ENCODE data around the gene LARGE1. TPM values are rescaled to one million over a fixed set of nuclear protein-coding genes. Genes with fewer than 3 reads are reported as not detected.

Gene LARGE1
- total RNA-seq, 6 experiments from 2014 or later: 12.2 to 28.3 (median 15.2) TPM

DNA sequence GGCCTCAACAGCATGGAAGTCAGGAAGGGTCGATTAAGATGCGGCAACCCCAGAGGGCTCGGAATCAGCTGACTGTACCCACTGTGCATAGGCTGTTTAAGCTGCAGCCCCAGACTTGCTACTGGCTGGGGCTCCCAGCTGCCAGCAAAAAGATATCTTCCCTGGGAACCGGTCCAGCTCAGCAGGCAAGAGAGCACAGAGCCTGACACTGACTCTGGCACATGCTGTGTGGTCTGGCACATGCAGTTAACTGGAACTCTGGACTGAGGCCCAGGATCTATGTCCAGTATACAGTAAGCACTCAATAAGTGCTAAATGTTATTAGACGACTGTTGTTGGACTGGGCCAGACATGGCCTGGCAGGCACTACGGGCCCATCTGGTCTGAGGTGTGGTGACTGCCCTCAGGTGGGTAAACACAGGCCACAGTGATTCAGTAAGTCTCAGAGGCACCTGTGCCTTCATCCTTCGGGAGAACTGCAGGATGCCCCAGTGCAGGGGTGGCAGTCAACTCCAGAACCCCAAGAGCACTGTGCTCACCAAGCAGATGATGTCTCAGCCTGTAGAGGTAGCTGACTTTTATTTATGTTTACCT, 87.6 kb downstream of the LARGE1 start:
- peak; percentile 72 to 87 (median 75) for ATAC-seq
- Histone ChIP-seq H3K4me1 (no peaks in the 10 kb centered on the region), H3K27me3 (no peaks in the 10 kb centered on the region), H3K4me3 (no peak overlapping the region), H3K36me3 (no peaks in the 10 kb centered on the region), H3K27ac (no peak overlapping the region), H3K9me3 (no peaks in the 10 kb centered on the region)
- TF ChIP-seq, protein P1, sequence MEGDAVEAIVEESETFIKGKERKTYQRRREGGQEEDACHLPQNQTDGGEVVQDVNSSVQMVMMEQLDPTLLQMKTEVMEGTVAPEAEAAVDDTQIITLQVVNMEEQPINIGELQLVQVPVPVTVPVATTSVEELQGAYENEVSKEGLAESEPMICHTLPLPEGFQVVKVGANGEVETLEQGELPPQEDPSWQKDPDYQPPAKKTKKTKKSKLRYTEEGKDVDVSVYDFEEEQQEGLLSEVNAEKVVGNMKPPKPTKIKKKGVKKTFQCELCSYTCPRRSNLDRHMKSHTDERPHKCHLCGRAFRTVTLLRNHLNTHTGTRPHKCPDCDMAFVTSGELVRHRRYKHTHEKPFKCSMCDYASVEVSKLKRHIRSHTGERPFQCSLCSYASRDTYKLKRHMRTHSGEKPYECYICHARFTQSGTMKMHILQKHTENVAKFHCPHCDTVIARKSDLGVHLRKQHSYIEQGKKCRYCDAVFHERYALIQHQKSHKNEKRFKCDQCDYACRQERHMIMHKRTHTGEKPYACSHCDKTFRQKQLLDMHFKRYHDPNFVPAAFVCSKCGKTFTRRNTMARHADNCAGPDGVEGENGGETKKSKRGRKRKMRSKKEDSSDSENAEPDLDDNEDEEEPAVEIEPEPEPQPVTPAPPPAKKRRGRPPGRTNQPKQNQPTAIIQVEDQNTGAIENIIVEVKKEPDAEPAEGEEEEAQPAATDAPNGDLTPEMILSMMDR (IDR thresholded peaks at IDR 0.05): no peak
- TF ChIP-seq POLR2A (IDR thresholded peaks at IDR 0.05): no peak
- intact Hi-C loops (cut with DNase I): no loop called here
- DNase-seq: peak; percentile 29 to 81 (median 61)
- WGBS (ENCODE audit: insufficient coverage, low coverage, low lambda C conversion rate, missing lambda C conversion rate): 50% methylated on average over 4 of the region's 7 CpGs

DNA sequence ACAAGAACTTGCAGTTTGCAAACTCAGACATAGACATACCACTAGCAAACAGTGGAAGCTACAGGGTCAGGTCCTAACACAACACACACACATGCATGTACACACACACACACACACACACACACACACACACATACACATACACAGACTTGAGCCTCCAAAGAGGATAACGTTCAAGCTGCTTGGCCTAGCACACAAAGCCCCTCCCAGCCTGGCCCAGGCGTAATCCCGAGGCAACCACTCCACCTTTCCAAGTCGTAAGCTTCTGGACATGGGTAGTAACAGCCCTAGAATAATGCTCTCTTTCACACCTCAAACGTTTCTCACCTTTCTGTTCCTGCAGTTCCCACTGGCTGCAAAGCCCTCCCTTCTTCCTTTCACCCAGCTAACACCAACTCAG, 88.6 kb downstream of the LARGE1 start:
- intact Hi-C loops (cut with DNase I): no loop called here
- Histone ChIP-seq H3K4me1 (no peaks in the 10 kb centered on the region), H3K27ac (no peak overlapping the region), H3K9me3 (no peaks in the 10 kb centered on the region), H3K27me3 (no peaks in the 10 kb centered on the region), H3K36me3 (no peaks in the 10 kb centered on the region), H3K4me3 (no peak overlapping the region)
- DNase-seq: no peak
- 30% methylated on average over 1 of the region's 5 CpGs for WGBS (ENCODE audit: insufficient coverage, low coverage, low lambda C conversion rate, missing lambda C conversion rate)
- TF ChIP-seq, protein P1 (IDR thresholded peaks at IDR 0.05): no peak
- no peak for TF ChIP-seq POLR2A (IDR thresholded peaks at IDR 0.05)
- no peak for ATAC-seq

DNA sequence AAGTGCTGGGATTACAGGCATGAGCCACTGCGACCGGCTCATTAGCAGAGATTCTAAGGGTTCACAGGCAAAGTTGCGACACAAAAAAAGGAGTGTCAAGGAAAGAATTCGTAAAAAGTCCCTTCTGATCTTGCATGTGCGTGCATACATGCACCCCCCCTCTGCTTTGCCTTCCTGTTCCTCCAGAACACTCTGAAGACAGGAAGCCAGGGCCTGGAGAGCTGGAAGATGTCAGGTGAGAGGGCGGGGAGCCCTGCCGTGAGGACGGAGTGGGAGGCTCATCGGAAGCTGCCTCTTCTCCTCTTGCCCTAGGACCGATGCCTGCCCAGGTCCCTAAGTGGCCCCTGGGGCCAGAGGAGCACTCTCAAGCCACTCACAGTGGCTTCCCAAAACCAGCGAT, 89.1 kb downstream of the LARGE1 start:
- Histone ChIP-seq H3K27ac (no peak overlapping the region), H3K4me1 (no peaks in the 10 kb centered on the region), H3K36me3 (no peaks in the 10 kb centered on the region), H3K9me3 (no peaks in the 10 kb centered on the region), H3K4me3 (no peak overlapping the region), H3K27me3 (no peaks in the 10 kb centered on the region)
- no peak for TF ChIP-seq POLR2A (IDR thresholded peaks at IDR 0.05)
- TF ChIP-seq, protein P1 (IDR thresholded peaks at IDR 0.05): no peak
- DNase-seq: no peak
- no peak for ATAC-seq
- intact Hi-C loops (cut with DNase I): no loop called here
- 71% methylated on average over 10 of the region's 11 CpGs for WGBS (ENCODE audit: insufficient coverage, low coverage, low lambda C conversion rate, missing lambda C conversion rate)

DNA sequence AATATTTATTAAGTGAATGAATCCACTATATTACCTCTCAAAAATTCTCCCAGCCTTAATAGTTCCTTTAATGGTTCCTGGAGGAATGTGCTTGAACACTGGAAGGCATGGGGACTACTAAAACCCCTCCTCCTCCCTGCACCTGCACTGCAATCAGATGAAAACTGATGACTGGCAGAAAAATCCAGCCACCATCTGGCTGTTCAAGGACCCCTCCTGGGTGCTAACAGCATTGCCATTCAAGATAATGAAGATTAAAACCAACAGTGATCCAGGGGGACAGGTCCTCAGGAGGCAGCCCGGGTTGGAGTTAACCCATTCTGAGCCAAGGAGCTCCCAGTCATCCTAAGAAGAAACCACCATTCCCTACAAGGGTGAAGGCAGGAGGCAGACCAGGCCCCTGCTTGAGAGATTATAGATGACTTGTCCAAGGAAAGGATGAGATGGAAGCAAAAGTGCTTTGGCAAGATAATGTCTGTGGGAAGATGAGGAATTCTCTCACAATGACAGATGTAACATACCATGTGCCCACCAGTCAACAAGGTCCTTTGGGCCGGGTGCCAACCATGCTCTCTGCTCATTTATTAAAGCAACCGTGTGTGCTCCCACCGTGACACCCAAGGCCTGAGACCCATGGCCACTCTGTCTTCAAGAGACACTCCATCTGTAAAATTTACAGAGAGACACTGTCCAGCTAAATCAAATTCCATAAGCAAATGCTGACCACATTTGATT, 90.6 kb downstream of the LARGE1 start:
- intact Hi-C loops (cut with DNase I): no loop called here
- Histone ChIP-seq H3K27ac (no peak overlapping the region), H3K4me1 (no peaks in the 10 kb centered on the region), H3K9me3 (no peaks in the 10 kb centered on the region), H3K27me3 (no peaks in the 10 kb centered on the region), H3K36me3 (no peaks in the 10 kb centered on the region), H3K4me3 (no peak overlapping the region)
- DNase-seq: no peak
- no peak for ATAC-seq
- no peak for TF ChIP-seq POLR2A (IDR thresholded peaks at IDR 0.05)
- 53% methylated on average over 4 of the region's 4 CpGs for WGBS (ENCODE audit: insufficient coverage, low coverage, low lambda C conversion rate, missing lambda C conversion rate)

DNA sequence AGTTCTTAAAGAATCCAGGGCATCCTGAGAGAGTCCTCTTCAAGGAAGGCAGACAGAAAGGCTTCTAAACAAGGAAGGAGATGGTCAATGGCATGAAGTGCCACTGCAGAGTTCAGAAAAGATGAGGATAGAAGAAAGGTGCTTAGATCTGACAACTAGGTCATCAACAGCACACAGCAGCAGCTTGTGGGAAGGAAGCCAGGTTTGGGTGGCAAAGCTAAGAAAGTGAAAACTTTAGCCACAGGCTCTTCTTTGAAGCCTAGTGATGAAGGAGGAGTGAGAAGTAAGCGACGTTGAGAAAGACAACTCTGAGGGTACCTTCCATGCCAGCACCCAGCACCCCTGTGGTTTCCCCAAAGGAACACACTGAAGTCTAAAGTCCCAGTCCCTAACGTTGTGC, 92.0 kb downstream of the LARGE1 start:
- 82% methylated on average over 3 of the region's 3 CpGs for WGBS (ENCODE audit: insufficient coverage, low coverage, low lambda C conversion rate, missing lambda C conversion rate)
- Histone ChIP-seq H3K27ac (no peak overlapping the region), H3K36me3 (no peaks in the 10 kb centered on the region), H3K27me3 (no peaks in the 10 kb centered on the region), H3K4me3 (no peak overlapping the region), H3K9me3 (no peaks in the 10 kb centered on the region), H3K4me1 (no peaks in the 10 kb centered on the region)
- no peak for DNase-seq
- intact Hi-C loops (cut with DNase I): no loop called here
- no peak for ATAC-seq
- TF ChIP-seq POLR2A (IDR thresholded peaks at IDR 0.05): no peak
- TF ChIP-seq, protein P1 (IDR thresholded peaks at IDR 0.05): no peak
